Breast epithelium (tissue), 4 donors: Measurements from ENCODE around the gene SRPK3. TPM values are rescaled to one million over a fixed set of nuclear protein-coding genes. Genes with fewer than 3 reads are reported as not detected.

Experiments
- DNase-seq, 2 donors: peaks; one replicate each; pipeline ENCODE4 v3.0.0-alpha.2; 2019; ENCODE audit warnings: low spot score in 2 of 2
- H3K27ac ChIP-seq, 2 donors: fragments of 200-600 bp; sonication (generic) in 1 of 2; one replicate each; pipeline ENCODE4 v1.5.1; 2016 to 2019; ENCODE audit warnings: mild to moderate bottlenecking in 1 of 2
- H3K27me3 ChIP-seq, 2 donors: fragments of 200-600 bp; sonication (generic) in 1 of 2; one replicate each; pipeline versions ENCODE4 v1.5.1 to v1.6.0; 2017 to 2019; ENCODE audit warnings: control low read depth in 1 of 2, mild to moderate bottlenecking in 1 of 2
- H3K36me3 ChIP-seq: fragments of 200-600 bp; one replicate; pipeline ENCODE4 v1.5.1; 2019
- H3K4me1 ChIP-seq, 2 donors: fragments of 200-600 bp; sonication (generic); one replicate each; pipeline ENCODE4 v1.5.1; 2016 to 2019; ENCODE audit warnings: control low read depth in 1 of 2
- H3K4me3 ChIP-seq, 3 donors: fragments of 200-600 bp; sonication (generic); 1 replicate in 2 of 3; 2 replicates in 1 of 3; pipeline ENCODE4 v1.5.1; 2016 to 2019; ENCODE audit warnings: mild to moderate bottlenecking in 3 of 3, moderate library complexity in 2 of 3
- H3K9me3 ChIP-seq, 2 donors: fragments of 200-600 bp; sonication (generic) in 1 of 2; one replicate each; pipeline ENCODE4 v1.5.1; 2016 to 2019; ENCODE audit warnings: control low read depth in 1 of 2
- CTCF ChIP-seq, 3 donors: fragments of 450-650 bp; IDR thresholded peaks; one replicate each; pipeline ENCODE4 v1.5.1; 2016 to 2017; ENCODE audit warnings: antibody characterized with exemption in 3 of 3, mild to moderate bottlenecking in 3 of 3, moderate library complexity in 3 of 3
- POLR2A ChIP-seq: fragments of 450-650 bp; IDR thresholded peaks from one replicate; pipeline ENCODE4 v1.6.1; 2016; ENCODE audit warnings: antibody characterized with exemption, mild to moderate bottlenecking, moderate library complexity
- POLR2AphosphoS5 ChIP-seq, 3 donors: sonication (generic); formaldehyde crosslinking; IDR thresholded peaks; one replicate each; pipeline ENCODE4 v1.6.1; 2017; ENCODE audit warnings: antibody characterized with exemption in 3 of 3
- intact Hi-C: fragments of 100-400 bp; cut with DNase I; formaldehyde crosslinking; loops from one replicate; pipeline ENCODE4 v1.15.1; 2023; ENCODE audit warnings: low total_unique reads
- total RNA-seq, 3 donors: library from RNA; depleted of rRNA; stranded (reverse); fragments of >200 nt; gene quantifications; one replicate each; pipeline ENCODE4 v1.1.0, GENCODE V29; 2016

The SRPK3 gene
- total RNA-seq, 3 donors from 2014 or later: 0.33 to 1.5 (median 1.3) TPM

GRCh38 chrX:153755136-153755535 is 25.7 kb upstream of the SRPK3 start:
- Histone ChIP-seq H3K27ac (no peak overlapping the region), H3K36me3 (no peaks in the 10 kb centered on the region), H3K4me1 (no peaks in the 10 kb centered on the region), H3K9me3 (peaks cover 0 to 15% of the 10 kb centered on the region in 2 donors), H3K27me3 (peaks cover 0 to 11% of the 10 kb centered on the region in 2 donors), H3K4me3 (no peak overlapping the region)
- TF ChIP-seq POLR2A (no peak), CTCF (IDR thresholded peaks at IDR 0.05) (no peak), POLR2AphosphoS5 (IDR thresholded peaks at IDR 0.05) (no peak)
- no peak for DNase-seq
- intact Hi-C loops: no loop called here

- Histone ChIP-seq H3K9me3 (peaks cover 0 to 4% of the 10 kb centered on the region in 2 donors), H3K4me3 (no peak overlapping the region), H3K36me3 (no peaks in the 10 kb centered on the region), H3K4me1 (no peaks in the 10 kb centered on the region), H3K27me3 (peaks cover 0 to 18% of the 10 kb centered on the region in 2 donors), H3K27ac (no peak overlapping the region)
- TF ChIP-seq POLR2AphosphoS5 (IDR thresholded peaks at IDR 0.05) (no peak), POLR2A (no peak), CTCF (IDR thresholded peaks at IDR 0.05) (no peak)
- no peak for DNase-seq
- intact Hi-C loops: loop anchor here (5.0 kb wide), 1 partner anchor 190 kb away; no protein-coding TSS in a partner anchor
Observed at GRCh38 chrX:153761863-153762262, 19.0 kb upstream of the SRPK3 start.

- no peaks in the 10 kb centered on the region for H3K36me3 ChIP-seq
- peaks cover 0 to 3% of the 10 kb centered on the region in 2 donors for H3K9me3 ChIP-seq
- TF ChIP-seq POLR2A (no peak), CTCF (IDR thresholded peaks at IDR 0.05) (no peak), POLR2AphosphoS5 (IDR thresholded peaks at IDR 0.05) (no peak)
- intact Hi-C loops: loop anchor here (5.0 kb wide), 1 partner anchor 190 kb away; no protein-coding TSS in a partner anchor
- DNase-seq: no peak
- H3K4me3 ChIP-seq: no peak overlapping the region
- H3K4me1 ChIP-seq: no peaks in the 10 kb centered on the region
- no peak overlapping the region for H3K27ac ChIP-seq
- H3K27me3 ChIP-seq: peaks cover 0 to 18% of the 10 kb centered on the region in 2 donors
Observed at GRCh38 chrX:153762626-153763173, 18.1 kb upstream of the SRPK3 start.

- Histone ChIP-seq H3K4me1 (no peaks in the 10 kb centered on the region), H3K27me3 (peaks cover 0 to 24% of the 10 kb centered on the region in 2 donors), H3K4me3 (no peak overlapping the region), H3K9me3 (peaks cover 0 to 3% of the 10 kb centered on the region in 2 donors), H3K27ac (no peak overlapping the region), H3K36me3 (no peaks in the 10 kb centered on the region)
- no peak for TF ChIP-seq CTCF (IDR thresholded peaks at IDR 0.05)
- TF ChIP-seq POLR2A: no peak
- TF ChIP-seq POLR2AphosphoS5 (IDR thresholded peaks at IDR 0.05): no peak
- intact Hi-C loops: loop anchor here (5.0 kb wide), 1 partner anchor 189 kb away; no protein-coding TSS in a partner anchor
- no peak for DNase-seq
Observed at GRCh38 chrX:153763298-153763932, 17.4 kb upstream of the SRPK3 start.
